AG04449 (cell line): Measurements from ENCODE around the gene SCARB2.

Source experiments
- CTCF ChIA-PET: fragments of 350-600 bp; formaldehyde crosslinking; extraction: SDS; loops from one replicate; lab custom pipeline; 2021; ENCODE audit warnings: antibody characterized with exemption; lab: Yijun Ruan, JAX
- POLR2A ChIA-PET: fragments of 400-600, 350-600 bp; formaldehyde crosslinking; extraction: SDS; loops from one replicate; lab custom pipeline; 2020; ENCODE audit warnings: antibody characterized with exemption, inconsistent platforms; lab: Yijun Ruan, JAX
- DNase-seq: peaks from one replicate; pipeline ENCODE4 v3.0.0-alpha.2; 2010; ENCODE audit warnings: low read depth, low spot score
- H3K4me3 ChIP-seq: 2 replicates; pipeline ENCODE4 v1.5.1; 2011; ENCODE audit warnings: low read depth, mild to moderate bottlenecking, control low read depth, low read length
- TF ChIP-seq, protein P1 (sequence below): IDR thresholded peaks from one replicate; pipeline ENCODE4 v1.5.1; 2011; ENCODE audit warnings: mild to moderate bottlenecking, moderate library complexity, low read length, control low read depth, inconsistent platforms; ENCODE audit not compliant: insufficient read depth; ENCODE audit errors: missing control alignments

Gene SCARB2, protein sequence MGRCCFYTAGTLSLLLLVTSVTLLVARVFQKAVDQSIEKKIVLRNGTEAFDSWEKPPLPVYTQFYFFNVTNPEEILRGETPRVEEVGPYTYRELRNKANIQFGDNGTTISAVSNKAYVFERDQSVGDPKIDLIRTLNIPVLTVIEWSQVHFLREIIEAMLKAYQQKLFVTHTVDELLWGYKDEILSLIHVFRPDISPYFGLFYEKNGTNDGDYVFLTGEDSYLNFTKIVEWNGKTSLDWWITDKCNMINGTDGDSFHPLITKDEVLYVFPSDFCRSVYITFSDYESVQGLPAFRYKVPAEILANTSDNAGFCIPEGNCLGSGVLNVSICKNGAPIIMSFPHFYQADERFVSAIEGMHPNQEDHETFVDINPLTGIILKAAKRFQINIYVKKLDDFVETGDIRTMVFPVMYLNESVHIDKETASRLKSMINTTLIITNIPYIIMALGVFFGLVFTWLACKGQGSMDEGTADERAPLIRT

DNA sequence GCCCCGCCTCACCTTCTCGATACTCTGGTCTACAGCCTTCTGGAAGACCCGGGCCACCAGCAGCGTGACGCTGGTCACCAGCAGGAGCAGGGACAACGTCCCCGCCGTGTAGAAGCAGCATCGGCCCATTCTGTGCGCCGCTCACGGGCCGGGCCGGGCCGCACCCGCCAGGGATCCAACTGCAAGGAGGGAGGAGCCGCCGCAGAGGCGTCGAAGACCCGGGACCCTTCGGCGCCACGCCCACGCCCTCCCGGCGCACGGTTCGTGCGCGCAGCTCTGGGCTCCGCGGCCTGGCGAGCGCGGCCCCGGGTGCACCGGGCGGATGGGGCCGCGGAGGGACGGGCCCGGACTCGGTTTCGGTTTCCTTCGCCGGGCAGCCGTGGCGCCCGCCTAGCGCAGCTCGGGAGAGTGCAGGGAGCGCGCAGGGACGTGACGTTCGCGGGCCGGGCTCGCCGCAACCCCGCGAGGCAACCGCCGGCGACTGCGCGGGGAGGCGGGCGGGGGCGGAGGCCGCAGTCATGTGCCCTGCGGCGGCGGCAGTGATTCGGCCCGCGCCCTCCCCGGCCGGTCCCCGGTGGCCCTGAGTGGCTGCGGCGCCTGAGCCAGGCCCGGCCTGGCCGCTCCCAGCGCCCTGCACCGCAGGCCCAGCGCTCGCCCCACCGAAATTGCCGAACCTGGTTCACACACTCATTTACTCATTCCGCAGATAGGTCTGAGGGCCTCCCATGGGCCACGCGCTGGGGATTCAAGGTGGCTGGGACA is at the start of gene SCARB2:
SCARB2 (minus strand) TSS at position 410 of the 762 bp plus-strand sequence; CDS start at position 129, 281 bp downstream.
- ChIA-PET POLR2A (interaction anchor here (1.1 to 2.0 kb wide), 2 partner anchors 15 to 92 kb away, joined by 6 to 10 read pairs; partner anchors contain the start of gene STBD1), CTCF (interaction anchor here (1.2 to 9.7 kb wide), 2 partner anchors 9 to 34 kb away, joined by 3 to 82 read pairs; no protein-coding TSS in a partner anchor)
- TF ChIP-seq, protein P1, sequence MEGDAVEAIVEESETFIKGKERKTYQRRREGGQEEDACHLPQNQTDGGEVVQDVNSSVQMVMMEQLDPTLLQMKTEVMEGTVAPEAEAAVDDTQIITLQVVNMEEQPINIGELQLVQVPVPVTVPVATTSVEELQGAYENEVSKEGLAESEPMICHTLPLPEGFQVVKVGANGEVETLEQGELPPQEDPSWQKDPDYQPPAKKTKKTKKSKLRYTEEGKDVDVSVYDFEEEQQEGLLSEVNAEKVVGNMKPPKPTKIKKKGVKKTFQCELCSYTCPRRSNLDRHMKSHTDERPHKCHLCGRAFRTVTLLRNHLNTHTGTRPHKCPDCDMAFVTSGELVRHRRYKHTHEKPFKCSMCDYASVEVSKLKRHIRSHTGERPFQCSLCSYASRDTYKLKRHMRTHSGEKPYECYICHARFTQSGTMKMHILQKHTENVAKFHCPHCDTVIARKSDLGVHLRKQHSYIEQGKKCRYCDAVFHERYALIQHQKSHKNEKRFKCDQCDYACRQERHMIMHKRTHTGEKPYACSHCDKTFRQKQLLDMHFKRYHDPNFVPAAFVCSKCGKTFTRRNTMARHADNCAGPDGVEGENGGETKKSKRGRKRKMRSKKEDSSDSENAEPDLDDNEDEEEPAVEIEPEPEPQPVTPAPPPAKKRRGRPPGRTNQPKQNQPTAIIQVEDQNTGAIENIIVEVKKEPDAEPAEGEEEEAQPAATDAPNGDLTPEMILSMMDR = no peak

DNA sequence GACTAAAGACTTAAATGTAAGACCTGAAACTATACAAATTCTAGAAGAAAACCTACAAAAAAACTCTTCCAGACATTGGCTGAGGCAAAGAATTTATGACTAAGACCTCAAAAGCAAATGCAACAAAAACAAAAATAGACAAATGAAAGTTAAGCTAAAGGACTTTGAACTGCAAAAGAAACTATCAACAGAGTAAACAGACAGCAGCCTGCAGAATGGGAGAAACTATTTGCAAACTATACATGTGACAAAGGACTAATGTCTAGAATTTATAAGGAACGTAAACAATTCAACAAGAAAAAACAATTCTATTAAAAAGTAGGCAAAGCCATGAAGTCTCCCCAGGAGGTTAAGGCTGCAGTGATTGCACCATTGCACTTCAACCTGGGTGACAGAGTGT is 46.9 kb upstream of the SCARB2 start:
- DNase-seq = no peak
- CTCF ChIA-PET = interaction anchor here (0.6 to 1.7 kb wide), 2 partner anchors 46 to 347 kb away, joined by 4 to 5 read pairs; partner anchors contain the start of gene STBD1
- POLR2A ChIA-PET = no interaction called here
- no peak overlapping the region for H3K4me3 ChIP-seq
- TF ChIP-seq, protein P1 = no peak

More for the DNA sequence above, at the start of gene SCARB2:
- peak within 1 kb of the TSS; percentile 82 for H3K4me3 ChIP-seq
- DNase-seq = no peak

DNA sequence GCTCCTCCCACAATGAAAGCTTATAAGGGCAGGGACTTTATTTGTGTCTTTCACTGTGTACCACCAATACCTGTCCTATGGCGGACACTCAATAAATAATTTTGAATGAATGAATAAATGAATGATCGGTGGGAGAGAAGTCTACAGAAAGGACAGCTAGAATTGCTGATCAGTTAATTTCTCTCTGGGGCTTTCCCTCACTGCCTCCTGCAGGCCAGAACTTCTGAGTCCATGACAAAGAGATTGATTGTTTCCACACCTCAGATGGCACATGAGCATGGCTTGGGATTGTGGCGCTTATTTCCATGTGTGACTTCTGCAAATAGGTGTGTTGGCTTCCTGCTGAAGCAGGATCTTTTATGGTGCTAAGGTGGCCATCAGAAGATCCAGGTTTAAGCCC is 44.2 kb upstream of the SCARB2 start:
- ChIA-PET POLR2A (no interaction called here), CTCF (no interaction called here)
- TF ChIP-seq, protein P1 = no peak
- H3K4me3 ChIP-seq = no peak overlapping the region
- DNase-seq = no peak

DNA sequence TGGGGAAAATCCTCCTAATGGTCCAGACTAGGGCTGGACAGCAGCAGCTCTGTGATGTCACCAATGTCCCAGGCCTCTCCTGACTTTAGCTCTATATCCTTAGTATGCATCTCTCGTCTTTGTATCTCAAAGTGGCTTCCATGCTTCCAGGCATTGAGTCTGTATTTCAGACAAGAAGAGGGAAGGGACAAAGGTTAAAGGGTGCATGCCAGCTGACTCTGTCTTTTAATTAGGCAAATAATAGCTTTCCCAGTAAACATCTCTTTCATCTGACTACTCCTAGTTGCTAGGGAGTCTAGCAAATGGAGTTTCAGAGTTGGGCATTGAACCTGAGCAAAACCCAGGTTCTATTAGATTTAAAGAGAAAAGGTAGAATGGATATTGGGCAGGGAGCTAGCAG is 43.3 kb upstream of the SCARB2 start:
- ChIA-PET CTCF (no interaction called here), POLR2A (no interaction called here)
- H3K4me3 ChIP-seq = no peak overlapping the region
- DNase-seq = no peak
- TF ChIP-seq, protein P1 = no peak

DNA sequence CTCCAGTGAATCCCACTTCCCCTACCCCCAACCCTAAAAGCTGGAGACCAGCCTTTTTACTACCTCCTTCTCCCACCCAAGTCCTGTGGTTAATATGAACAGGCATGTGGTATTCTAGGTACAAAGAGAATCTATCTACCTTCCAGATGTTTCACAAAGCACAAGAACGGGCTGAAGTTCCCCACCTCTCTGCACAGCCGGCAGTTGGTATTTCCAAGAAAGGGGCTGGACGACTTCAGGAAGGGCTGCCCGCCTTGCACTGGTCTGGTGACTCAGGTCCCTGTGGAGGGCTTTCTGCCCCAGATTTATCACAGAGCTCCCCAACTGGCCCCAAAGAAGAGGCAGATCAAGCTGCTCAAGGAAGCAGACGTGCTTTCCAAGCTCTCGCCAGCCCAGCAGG is 42.4 kb upstream of the SCARB2 start:
- POLR2A ChIA-PET = no interaction called here
- DNase-seq = no peak
- TF ChIP-seq, protein P1 = no peak
- CTCF ChIA-PET = no interaction called here
- H3K4me3 ChIP-seq = no peak overlapping the region
